GM18909 (cell line): Measurements from ENCODE around the gene KRTAP10-4.
"Not testable (repeated sequence)": the region's sequence is repeated elsewhere in the genome, so short reads cannot be mapped to it uniquely, and the experiment has no call there.

Source experiments
- ATAC-seq: cut with Tn5 transposase; IDR thresholded peaks from one replicate; pipeline ENCODE4 v1.9.1; 2021; ENCODE audit warnings: mild to moderate bottlenecking; ENCODE audit not compliant: unreplicated experiment, poor library complexity

KRTAP10-4 gene

GRCh38 chr21:44593598-44594405 is 20.3 kb downstream of the KRTAP10-4 start:
- ATAC-seq: no peak

- ATAC-seq: no peak
Observed at GRCh38 chr21:44594406-44594916, 20.9 kb downstream of the KRTAP10-4 start.

GRCh38 chr21:44595524-44595923 is 22.0 kb downstream of the KRTAP10-4 start:
- ATAC-seq: no peak

GRCh38 chr21:44596068-44596725 is 22.7 kb downstream of the KRTAP10-4 start:
- ATAC-seq: no peak

GRCh38 chr21:44598061-44598460 is 24.5 kb downstream of the KRTAP10-4 start:
- ATAC-seq: no peak

- ATAC-seq: no peak
Observed at GRCh38 chr21:44599264-44600029, 25.9 kb downstream of the KRTAP10-4 start.

- not testable (repeated sequence) for ATAC-seq
Observed at GRCh38 chr21:44600118-44600978, 26.8 kb downstream of the KRTAP10-4 start, which contains the start of gene KRTAP10-7. TSS of gene KRTAP10-7 (plus strand) at chr21:44600597. CDS start at chr21:44600622, 25 bp downstream.

- ATAC-seq: not testable (repeated sequence)
Observed at GRCh38 chr21:44601091-44601490, 27.6 kb downstream of the KRTAP10-4 start.

GRCh38 chr21:44601596-44602462 is 28.3 kb downstream of the KRTAP10-4 start:
- no peak for ATAC-seq

GRCh38 chr21:44602463-44602850 is 28.9 kb downstream of the KRTAP10-4 start:
- ATAC-seq: no peak

GRCh38 chr21:44603109-44603875 is 29.8 kb downstream of the KRTAP10-4 start:
- ATAC-seq: no peak

- ATAC-seq: no peak
Observed at GRCh38 chr21:44603911-44604310, 30.4 kb downstream of the KRTAP10-4 start.

GRCh38 chr21:44606495-44606894 is 33.0 kb downstream of the KRTAP10-4 start:
- ATAC-seq: no peak

GRCh38 chr21:44609193-44609592 is 35.7 kb downstream of the KRTAP10-4 start:
- ATAC-seq: no peak

- not testable (repeated sequence) for ATAC-seq
Observed at GRCh38 chr21:44610157-44610843, 36.8 kb downstream of the KRTAP10-4 start.

GRCh38 chr21:44611551-44611950 is 38.0 kb downstream of the KRTAP10-4 start:
- no peak for ATAC-seq

GRCh38 chr21:44612029-44612486 is 38.5 kb downstream of the KRTAP10-4 start, which contains the start of gene KRTAP10-8:
TSS of gene KRTAP10-8 (plus strand) at chr21:44612079. CDS start at chr21:44612101, 22 bp downstream.
- no peak for ATAC-seq
